Endothelial cell of umbilical vein (primary cell): ENCODE measurements around the gene TDRD9. TPM values are rescaled to one million over a fixed set of nuclear protein-coding genes. Genes with fewer than 3 reads are reported as not detected.

ENCODE experiments used
- BruUV-seq: library from RNA; stranded (reverse); fragments of 400-500 nt; replicated peaks from 2 replicates; lab custom pipeline; 2021; lab: Mats Ljungman, UMichigan
- CTCF ChIA-PET: fragments of 300-600, 350-600 bp; sonication (Branson Sonifier 250); formaldehyde crosslinking; loops from one replicate; lab custom pipeline; 2021; ENCODE audit warnings: antibody characterized with exemption, inconsistent platforms; lab: Charles Lee
- POLR2A ChIA-PET: fragments of 300-600, 350-600 bp; sonication (Branson Sonifier 250); formaldehyde crosslinking; loops from one replicate; lab custom pipeline; 2021; ENCODE audit warnings: antibody characterized with exemption, inconsistent platforms; lab: Charles Lee
- DNase-seq: peaks from one replicate; pipeline ENCODE4 v3.0.0-alpha.2; 2011; ENCODE audit warnings: low read depth, low spot score
- FAIRE-seq: peaks from 2 replicates; lab custom pipeline; 2011; peaks lifted over from hg19 to GRCh38; lab: Jason Lieb, UNC
- H2AFZ ChIP-seq: 2 replicates; pipeline ENCODE4 v1.6.0; 2012; ENCODE audit warnings: low read depth, low read length, control low read depth, inconsistent platforms
- H3K27ac ChIP-seq: 2 replicates; pipeline ENCODE4 v1.5.1; 2011; ENCODE audit warnings: low read depth, mild to moderate bottlenecking, control low read depth, low read length, moderate library complexity; ENCODE audit not compliant: insufficient read depth
- H3K27me3 ChIP-seq, 2 experiments: 2 replicates each; pipeline versions ENCODE4 v1.6.0 to v1.6.1; 2011; ENCODE audit warnings: low read length in 2 of 2, mixed read lengths in 1 of 2; ENCODE audit not compliant: control insufficient read depth in 2 of 2, insufficient read depth in 2 of 2
- H3K36me3 ChIP-seq, 2 experiments: 2 replicates in 1 of 2; 3 replicates in 1 of 2; pipeline ENCODE4 v1.5.1; 2011; ENCODE audit warnings: low read length in 2 of 2, mild to moderate bottlenecking in 1 of 2, moderate library complexity in 1 of 2; ENCODE audit not compliant: control insufficient read depth in 2 of 2, insufficient read depth in 2 of 2; ENCODE audit errors: extremely low read depth in 1 of 2
- H3K4me1 ChIP-seq: 3 replicates; pipeline ENCODE4 v1.5.1; 2011; ENCODE audit warnings: mild to moderate bottlenecking, low read length; ENCODE audit not compliant: control insufficient read depth, insufficient read depth; ENCODE audit errors: extremely low read depth
- H3K4me2 ChIP-seq: 2 replicates; pipeline ENCODE4 v1.6.1; 2011; ENCODE audit warnings: low read length, control low read depth, mixed read lengths; ENCODE audit not compliant: insufficient read depth
- H3K4me3 ChIP-seq, 3 experiments: fragments of 200-600 bp in 1 of 3; sonication (generic), shearing (Covaris generic) in 1 of 3; replicated peaks in 1 of 3; 2 replicates each; pipeline ENCODE4 v1.5.1; 2011 to 2016; ENCODE audit warnings: control low read depth in 3 of 3, low read length in 3 of 3, mild to moderate bottlenecking in 2 of 3, inconsistent platforms in 1 of 3, low read depth in 1 of 3, moderate library complexity in 1 of 3; ENCODE audit not compliant: insufficient read depth in 1 of 3
- H3K79me2 ChIP-seq: 2 replicates; pipeline ENCODE4 v1.6.0; 2012; ENCODE audit warnings: low read length, inconsistent platforms; ENCODE audit not compliant: control insufficient read depth, insufficient read depth
- H3K9ac ChIP-seq: replicated peaks from 2 replicates; pipeline ENCODE3; 2011; ENCODE audit warnings: low read length, control low read depth; ENCODE audit not compliant: insufficient read depth; ENCODE audit errors: extremely low read depth
- H3K9me1 ChIP-seq: replicated peaks from 3 replicates; pipeline ENCODE4 v1.6.0; 2011; ENCODE audit warnings: mild to moderate bottlenecking, low read length; ENCODE audit not compliant: control insufficient read depth, insufficient read depth; ENCODE audit errors: extremely low read depth
- H3K9me3 ChIP-seq: replicated peaks from 2 replicates; pipeline ENCODE4 v1.5.1; 2012; ENCODE audit warnings: low read length, inconsistent platforms; ENCODE audit not compliant: control insufficient read depth, insufficient read depth
- H4K20me1 ChIP-seq: replicated peaks from 2 replicates; pipeline ENCODE3; 2011; ENCODE audit warnings: mild to moderate bottlenecking, low read length; ENCODE audit not compliant: control insufficient read depth, insufficient read depth; ENCODE audit errors: extremely low read depth
- CTCF ChIP-seq, 2 donors: IDR thresholded peaks; 1 replicate in 1 of 2; 2 replicates in 1 of 2; pipeline ENCODE4 v1.5.1; 2011; ENCODE audit warnings: low read length in 2 of 2, mild to moderate bottlenecking in 2 of 2, moderate library complexity in 2 of 2, control low read depth in 1 of 2, inconsistent platforms in 1 of 2, low read depth in 1 of 2; ENCODE audit not compliant: insufficient read depth in 1 of 2; ENCODE audit errors: extremely low read depth in 1 of 2
- EZH2 ChIP-seq: IDR thresholded peaks from 2 replicates; pipeline ENCODE4 v1.6.1; 2012; ENCODE audit warnings: borderline replicate concordance, low read depth, mild to moderate bottlenecking, moderate library complexity, low read length, inconsistent platforms; ENCODE audit not compliant: severe bottlenecking
- FOS ChIP-seq: IDR thresholded peaks from 2 replicates; pipeline ENCODE4 v1.6.1; 2011; ENCODE audit warnings: mild to moderate bottlenecking, low read length, moderate library complexity, borderline replicate concordance; ENCODE audit not compliant: insufficient read depth
- GATA2 ChIP-seq: IDR thresholded peaks from 2 replicates; pipeline ENCODE4 v1.7.0; 2011; ENCODE audit warnings: low read depth, mild to moderate bottlenecking, moderate library complexity, mixed read lengths, low read length; ENCODE audit not compliant: insufficient read length, insufficient read depth
- JUN ChIP-seq: IDR thresholded peaks from 2 replicates; pipeline ENCODE4 v1.6.1; 2011; ENCODE audit warnings: borderline replicate concordance, low read depth; ENCODE audit not compliant: insufficient read length, insufficient read depth
- MAX ChIP-seq: IDR thresholded peaks from 2 replicates; pipeline ENCODE4 v1.6.1; 2011; ENCODE audit not compliant: insufficient read depth, insufficient read length
- MYC ChIP-seq: IDR thresholded peaks from one replicate; pipeline ENCODE4 v1.6.1; 2011; ENCODE audit warnings: mild to moderate bottlenecking, low read depth, low read length
- POLR2A ChIP-seq: IDR thresholded peaks from 2 replicates; pipeline ENCODE4 v1.6.1; 2012; ENCODE audit warnings: low read depth, mild to moderate bottlenecking, control low read depth, low read length
- POLR2AphosphoS5 ChIP-seq: IDR thresholded peaks from 2 replicates; pipeline ENCODE4 v1.6.1; 2012; ENCODE audit warnings: low read depth, mild to moderate bottlenecking, control low read depth, low read length, moderate library complexity; ENCODE audit not compliant: insufficient read depth
- dilution Hi-C: fragments of 300-500 bp; cut with MboI; formaldehyde crosslinking; loops from one replicate; pipeline ENCODE4 v1.15.0; 2019; ENCODE audit warnings: low sequenced_read_pairs; ENCODE audit not compliant: extremely low pct_ligation_motif_present
- intact Hi-C: fragments of 100-400 bp; cut with micrococcal nuclease; formaldehyde crosslinking; loops from one replicate; pipeline ENCODE4 v1.10.0; 2022
- polyA plus RNA-seq, 4 experiments: library from polyadenylated mRNA; depleted of rRNA in 3 of 4; stranded (reverse) in 3 of 4; unstranded in 1 of 4; fragments of >200 nt; gene quantifications; 2 replicates each; pipeline versions ENCODE4 v1.2.1 to v1.2.3, GENCODE V29; 2011 to 2012; ENCODE audit warnings: missing spikeins in 1 of 4
- total RNA-seq: library from RNA; stranded (reverse); gene quantifications from 2 replicates; pipeline ENCODE4 v1.2.3, GENCODE V29; 2021

The TDRD9 gene
- total and polyA plus RNA-seq, 2 donors (not counting 3 experiments of a cell fraction or from before 2014, with no cell fraction given), result 0.52 to 1.4 TPM

GRCh38 chr14:104023325-104024055 lies 95.2 kb downstream of the TDRD9 start:
- Histone ChIP-seq H4K20me1 (no peaks in the 10 kb centered on the region), H3K27ac (no peak overlapping the region), H3K79me2 (no peaks in the 10 kb centered on the region), H3K4me1 (no peaks in the 10 kb centered on the region), H3K9ac (no peak overlapping the region), H3K36me3 (no peaks in the 10 kb centered on the region), H3K9me3 (no peaks in the 10 kb centered on the region), H3K4me3 (no peak overlapping the region), H3K27me3 (peaks cover 0 to 3% of the 10 kb centered on the region in 2 experiments), H2AFZ (no peak overlapping the region), H3K4me2 (no peak overlapping the region), H3K9me1 (no peaks in the 10 kb centered on the region)
- dilution Hi-C loops, result no loop called here
- DNase-seq (no peak), FAIRE-seq (no peak)
- CTCF ChIA-PET, result no interaction called here
- TF ChIP-seq JUN, result no peak
- TF ChIP-seq FOS, result no peak
- no peak for TF ChIP-seq POLR2AphosphoS5
- TF ChIP-seq CTCF (IDR thresholded peaks at IDR 0.05; ENCODE audit: extremely low read depth in 1 of 2, insufficient read depth in 1 of 2, low read depth in 1 of 2, low read length in 2 of 2), result no peak
- no peak for TF ChIP-seq EZH2
- TF ChIP-seq MYC, result no peak
- no peak for TF ChIP-seq GATA2
- no peak for TF ChIP-seq POLR2A
- TF ChIP-seq MAX, result no peak
- no TSS peak for BruUV-seq
- intact Hi-C loops, result no loop called here
- POLR2A ChIA-PET, result no interaction called here
